Measurements from ENCODE around the gene SLC12A8.

SLC12A8 gene

GRCh38 chr3:125148016-125148812, 64.3 kb downstream of the SLC12A8 start:
- no peak for TF ChIP-seq GATA2 (IDR thresholded peaks at IDR 0.05; ENCODE audit: low read depth, low read length)

- no peak for TF ChIP-seq GATA3 (IDR thresholded peaks at IDR 0.05; ENCODE audit: low read depth, low read length)
- no peak for TF ChIP-seq GATA2 (IDR thresholded peaks at IDR 0.05; ENCODE audit: low read depth, low read length)
Measured at GRCh38 chr3:125147491-125147820, 65.1 kb downstream of the SLC12A8 start.

GRCh38 chr3:125146626-125147490, 65.7 kb downstream of the SLC12A8 start:
- TF ChIP-seq GATA3 (IDR thresholded peaks at IDR 0.05; ENCODE audit: low read depth, low read length) = no peak
- TF ChIP-seq GATA2 (IDR thresholded peaks at IDR 0.05; ENCODE audit: low read depth, low read length) = no peak

- TF ChIP-seq GATA2 (IDR thresholded peaks at IDR 0.05; ENCODE audit: low read depth, low read length) (no peak), GATA3 (IDR thresholded peaks at IDR 0.05; ENCODE audit: low read depth, low read length) (no peak)
Measured at GRCh38 chr3:125145751-125146475, 66.6 kb downstream of the SLC12A8 start.

- TF ChIP-seq GATA3 (IDR thresholded peaks at IDR 0.05; ENCODE audit: low read depth, low read length) = no peak
- TF ChIP-seq GATA2 (IDR thresholded peaks at IDR 0.05; ENCODE audit: low read depth, low read length) = no peak
Measured at GRCh38 chr3:125144653-125145314, 67.8 kb downstream of the SLC12A8 start.

GRCh38 chr3:125143982-125144652, 68.4 kb downstream of the SLC12A8 start:
- no peak for TF ChIP-seq GATA2 (IDR thresholded peaks at IDR 0.05; ENCODE audit: low read depth, low read length)
- TF ChIP-seq GATA3 (IDR thresholded peaks at IDR 0.05; ENCODE audit: low read depth, low read length) = no peak

GRCh38 chr3:125143538-125143937, 69.0 kb downstream of the SLC12A8 start:
- TF ChIP-seq GATA2 (IDR thresholded peaks at IDR 0.05; ENCODE audit: low read depth, low read length) (no peak), GATA3 (IDR thresholded peaks at IDR 0.05; ENCODE audit: low read depth, low read length) (no peak)

- no peak for TF ChIP-seq GATA3 (IDR thresholded peaks at IDR 0.05; ENCODE audit: low read depth, low read length)
- no peak for TF ChIP-seq GATA2 (IDR thresholded peaks at IDR 0.05; ENCODE audit: low read depth, low read length)
Measured at GRCh38 chr3:125142940-125143339, 69.6 kb downstream of the SLC12A8 start.

- TF ChIP-seq GATA3 (IDR thresholded peaks at IDR 0.05; ENCODE audit: low read depth, low read length) (no peak), GATA2 (IDR thresholded peaks at IDR 0.05; ENCODE audit: low read depth, low read length) (no peak)
Measured at GRCh38 chr3:125142420-125142778, 70.1 kb downstream of the SLC12A8 start.

- TF ChIP-seq GATA3 (IDR thresholded peaks at IDR 0.05; ENCODE audit: low read depth, low read length) = no peak
Measured at GRCh38 chr3:125141596-125142419, 70.7 kb downstream of the SLC12A8 start.

- no peak for TF ChIP-seq GATA3 (IDR thresholded peaks at IDR 0.05; ENCODE audit: low read depth, low read length)
- no peak for TF ChIP-seq GATA2 (IDR thresholded peaks at IDR 0.05; ENCODE audit: low read depth, low read length)
Measured at GRCh38 chr3:125140818-125141595, 71.5 kb downstream of the SLC12A8 start.
